HCT116 (cell line): Measurements from ENCODE around the gene GKAP1. TPM values are rescaled to one million over a fixed set of nuclear protein-coding genes. Genes with fewer than 3 reads are reported as not detected.

ENCODE experiments used
- ATAC-seq: fragments of 200-7000 bp; cut with Tn5 transposase; 2 replicates; pipeline ENCODE4 v1.9.1; 2020; ENCODE audit warnings: mild to moderate bottlenecking, moderate library complexity
- BruUV-seq: library from RNA; stranded (reverse); fragments of 400-500 nt; replicated peaks from 2 replicates; lab custom pipeline; 2021; lab: Mats Ljungman, UMichigan
- CTCF ChIA-PET: fragments of 300-600 bp; sonication (Branson Sonifier 250); formaldehyde crosslinking; loops from one replicate; lab custom pipeline; 2021; ENCODE audit warnings: antibody characterized with exemption; lab: Charles Lee
- POLR2A ChIA-PET: fragments of 300-600, 350-600 bp; sonication (Branson Sonifier 250); formaldehyde crosslinking; loops from one replicate; lab custom pipeline; 2021; ENCODE audit warnings: antibody characterized with exemption; lab: Charles Lee
- RAD21 ChIA-PET, 2 experiments: fragments of 300-600 bp; sonication (Branson Sonifier 250); formaldehyde crosslinking; loops; one replicate each; lab custom pipeline; 2023; ENCODE audit warnings: low total read pairs in 2 of 2; ENCODE audit not compliant: uncharacterized antibody in 2 of 2, unreplicated experiment in 2 of 2, low non-redundant PET in 1 of 2; lab: Charles Lee
- DNase-seq: peaks from one replicate; pipeline ENCODE4 v3.0.0-alpha.2; 2010; ENCODE audit warnings: low read depth, low spot score
- H2AFZ ChIP-seq: fragments of 200-600 bp; shearing (Covaris generic), sonication (generic); 2 replicates; pipeline ENCODE4 v1.6.1; 2017; ENCODE audit warnings: low read depth, mixed run types, mixed read lengths, antibody characterized with exemption, low read length; ENCODE audit not compliant: poor library complexity, severe bottlenecking
- H3K27ac ChIP-seq: 2 replicates; pipeline ENCODE4 v1.5.1; 2012; ENCODE audit warnings: low read depth, low read length
- H3K27me3 ChIP-seq: fragments of 200-600 bp; sonication (generic); 2 replicates; pipeline ENCODE4 v1.6.1; 2016; ENCODE audit warnings: mixed run types, low read length, mixed read lengths; ENCODE audit not compliant: insufficient read depth
- H3K36me3 ChIP-seq, 2 experiments: fragments of 200-500 bp in 1 of 2; fragments of 200-600 bp in 1 of 2; sonication (Bioruptor generic) in 1 of 2; sonication (generic) in 1 of 2; 2 replicates each; pipeline versions ENCODE4 v1.5.1 to v1.6.1; 2014 to 2016; ENCODE audit warnings: low read length in 2 of 2, inconsistent platforms in 1 of 2, mixed read lengths in 1 of 2, mixed run types in 1 of 2; ENCODE audit not compliant: insufficient read depth in 2 of 2, control insufficient read depth in 1 of 2
- H3K4me1 ChIP-seq, 2 experiments: fragments of 200-600 bp in 1 of 2; sonication (generic) in 1 of 2; 2 replicates each; pipeline versions ENCODE4 v1.5.1 to v1.6.1; 2012 to 2017; ENCODE audit warnings: low read length in 2 of 2, inconsistent platforms in 1 of 2, mild to moderate bottlenecking in 1 of 2, mixed read lengths in 1 of 2, mixed run types in 1 of 2, moderate library complexity in 1 of 2; ENCODE audit not compliant: insufficient read depth in 2 of 2, control insufficient read depth in 1 of 2
- H3K4me2 ChIP-seq: fragments of 200-600 bp; sonication (generic); 2 replicates; pipeline ENCODE4 v1.6.1; 2017; ENCODE audit warnings: mixed run types, low read length, mixed read lengths
- H3K4me3 ChIP-seq, 2 experiments: fragments of 200-600 bp in 1 of 2; sonication (generic) in 1 of 2; replicated peaks in 1 of 2; 2 replicates each; pipeline ENCODE4 v1.5.1; 2011 to 2016; ENCODE audit warnings: low read length in 2 of 2, control low read depth in 1 of 2, low read depth in 1 of 2, mild to moderate bottlenecking in 1 of 2, mixed read lengths in 1 of 2, mixed run types in 1 of 2
- H3K79me2 ChIP-seq: fragments of 200-600 bp; sonication (generic); 2 replicates; pipeline ENCODE4 v1.6.1; 2017; ENCODE audit warnings: mild to moderate bottlenecking, mixed run types, low read length, moderate library complexity, mixed read lengths; ENCODE audit not compliant: insufficient read depth
- H3K9ac ChIP-seq: fragments of 200-600 bp; sonication (generic); 2 replicates; pipeline ENCODE4 v1.6.1; 2016; ENCODE audit warnings: low read length, mixed read lengths
- H3K9me2 ChIP-seq: fragments of 200-600 bp; sonication (generic), shearing (Covaris generic); 2 replicates; pipeline ENCODE4 v1.6.1; 2017; ENCODE audit warnings: mixed run types, mild to moderate bottlenecking, moderate library complexity; ENCODE audit not compliant: insufficient read depth
- H3K9me3 ChIP-seq, 2 experiments: fragments of 200-500 bp in 1 of 2; fragments of 200-600 bp in 1 of 2; sonication (Bioruptor generic) in 1 of 2; sonication (generic) in 1 of 2; 2 replicates each; pipeline ENCODE4 v1.6.1; 2014 to 2017; ENCODE audit warnings: low read length in 2 of 2, mixed read lengths in 2 of 2, inconsistent platforms in 1 of 2, low read depth in 1 of 2, mild to moderate bottlenecking in 1 of 2, mixed run types in 1 of 2, moderate library complexity in 1 of 2; ENCODE audit not compliant: control insufficient read depth in 1 of 2, insufficient read depth in 1 of 2
- H4K20me1 ChIP-seq: fragments of 200-600 bp; sonication (generic), shearing (Covaris generic); 2 replicates; pipeline ENCODE4 v1.6.1; 2017; ENCODE audit warnings: mixed run types, mild to moderate bottlenecking, moderate library complexity; ENCODE audit not compliant: insufficient read depth
- CBX3 ChIP-seq: IDR thresholded peaks from 2 replicates; pipeline ENCODE4 v1.6.1; 2012; ENCODE audit warnings: low read depth
- CEBPB ChIP-seq: IDR thresholded peaks from 2 replicates; pipeline ENCODE4 v1.6.1; 2012; ENCODE audit warnings: low read depth
- POLR2AphosphoS5 ChIP-seq: IDR thresholded peaks from 2 replicates; pipeline ENCODE4 v1.6.1; 2011; ENCODE audit warnings: mild to moderate bottlenecking, low read depth, low read length, moderate library complexity
- REST ChIP-seq: IDR thresholded peaks from 2 replicates; pipeline ENCODE4 v1.6.1; 2012; ENCODE audit warnings: low read depth
- SIN3A ChIP-seq: IDR thresholded peaks from 2 replicates; pipeline ENCODE4 v1.6.1; 2012; ENCODE audit warnings: low read depth
- TCF7L2 ChIP-seq: IDR thresholded peaks from 2 replicates; pipeline ENCODE4 v1.7.0; 2011; ENCODE audit warnings: borderline replicate concordance, inconsistent platforms; ENCODE audit not compliant: insufficient read depth, insufficient read length; ENCODE audit errors: extremely low read depth
- ZBTB33 ChIP-seq: IDR thresholded peaks from 2 replicates; pipeline ENCODE4 v1.6.1; 2011; ENCODE audit warnings: mild to moderate bottlenecking, low read length, moderate library complexity; ENCODE audit not compliant: insufficient replicate concordance; ENCODE audit errors: extremely low read depth
- intact Hi-C: fragments of 100-400 bp; cut with micrococcal nuclease; formaldehyde crosslinking; loops from 2 replicates; pipeline ENCODE4 v1.10.0; 2022
- total RNA-seq: library from RNA; stranded (reverse); gene quantifications from one replicate; pipeline ENCODE4 v1.2.1, GENCODE V29; 2021; ENCODE audit not compliant: unreplicated experiment

Gene GKAP1
- total RNA-seq, 1 experiment from 2014 or later, result 6.8 TPM

GRCh38 chr9:83722726-83723495 lies 94.7 kb downstream of the GKAP1 start:
- Histone ChIP-seq H3K9me2 (no peaks in the 10 kb centered on the region), H3K36me3 (no peaks in the 10 kb centered on the region), H3K27ac (no peak overlapping the region), H3K9ac (no peak overlapping the region), H3K4me3 (no peak overlapping the region), H2AFZ (no peak overlapping the region), H3K27me3 (no peaks in the 10 kb centered on the region), H3K4me1 (no peaks in the 10 kb centered on the region), H4K20me1 (no peaks in the 10 kb centered on the region), H3K9me3 (no peaks in the 10 kb centered on the region), H3K79me2 (no peaks in the 10 kb centered on the region), H3K4me2 (no peak overlapping the region)
- no TSS peak for BruUV-seq
- ATAC-seq (no peak), DNase-seq (no peak)
- RAD21 ChIA-PET, result no interaction called here
- POLR2A ChIA-PET, result no interaction called here
- intact Hi-C loops, result no loop called here
- TF ChIP-seq REST (no peak), POLR2AphosphoS5 (no peak), CEBPB (no peak), SIN3A (no peak), TCF7L2 (no peak), ZBTB33 (no peak), CBX3 (no peak)
- CTCF ChIA-PET, result no interaction called here
